ENCODE results near the gene NOTCH1.

The NOTCH1 gene

DNA sequence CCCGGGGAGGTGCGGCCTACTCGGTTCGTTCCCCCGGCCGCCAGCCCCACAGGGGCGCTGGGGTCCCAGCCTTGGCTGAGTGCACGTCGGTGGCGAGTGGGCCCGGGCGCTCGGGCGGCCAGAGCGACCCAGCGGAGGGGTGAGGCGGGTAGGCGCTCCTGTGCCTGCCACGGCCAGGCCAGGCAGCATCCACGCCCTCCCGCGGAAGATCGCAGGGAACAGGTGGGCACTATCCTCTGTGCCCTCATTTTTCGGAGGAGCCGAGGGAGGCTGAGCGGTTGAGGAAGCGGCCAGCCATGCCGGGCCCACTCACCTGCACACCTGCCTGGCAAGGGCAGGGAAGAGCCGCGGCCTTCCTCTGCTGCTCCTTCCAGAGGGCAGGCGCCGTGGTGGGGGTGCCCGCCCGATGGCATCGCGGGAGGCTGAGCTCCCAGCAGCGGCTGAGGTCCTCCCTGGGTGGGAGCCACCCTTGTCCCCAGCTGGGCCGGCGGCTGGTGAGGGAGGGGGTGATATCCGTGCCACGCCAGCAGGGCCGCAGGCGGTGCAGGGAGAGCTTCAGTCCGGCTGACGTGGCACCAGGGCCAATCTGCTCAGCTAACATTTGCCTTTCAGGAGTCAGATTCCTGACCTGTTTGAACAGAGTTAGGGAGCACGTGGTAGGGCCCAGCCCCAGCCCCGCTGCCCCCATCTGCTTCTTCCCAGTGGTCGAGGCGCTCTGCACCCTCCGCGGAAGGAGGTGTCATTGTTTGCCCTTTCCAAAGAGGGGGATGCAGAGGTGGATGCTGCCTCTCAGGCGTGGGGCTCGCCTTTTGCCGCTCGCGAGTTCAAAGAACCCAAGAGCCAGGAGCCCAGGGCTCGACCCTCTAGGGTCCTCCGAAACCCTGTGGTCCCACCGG is 61.4 kb downstream of the NOTCH1 start:
- no peak for DNase-seq

DNA sequence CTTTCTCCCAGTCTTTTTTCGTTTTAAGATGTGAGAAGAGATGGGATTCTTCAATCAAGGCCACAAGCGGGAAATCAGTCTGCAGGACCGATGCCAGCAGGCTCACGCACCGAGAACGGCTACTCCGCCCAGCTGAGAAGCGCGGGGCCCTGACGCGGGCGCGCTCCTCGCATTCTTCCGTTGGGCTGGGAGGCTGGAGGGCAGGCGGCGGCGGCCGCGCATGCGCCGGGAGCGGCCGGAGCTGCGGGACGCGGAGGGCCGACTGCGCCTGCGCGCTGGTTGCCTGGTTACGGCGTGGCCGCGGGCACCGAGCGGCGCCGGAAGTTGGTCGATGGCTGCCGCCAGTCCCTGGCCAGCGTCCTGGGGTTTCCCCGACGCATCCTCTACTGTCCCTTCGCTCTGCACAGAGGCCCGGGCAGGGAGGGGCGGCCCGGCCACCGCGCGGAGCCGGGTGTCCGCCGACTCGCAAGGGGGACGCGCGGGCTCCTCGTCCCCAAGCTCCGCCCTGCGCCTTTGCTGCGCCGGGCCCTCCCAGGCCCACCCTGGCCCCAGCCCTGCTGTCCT is 62.2 kb downstream of the NOTCH1 start:
- DNase-seq, result peak; percentile 93 to 94

DNA sequence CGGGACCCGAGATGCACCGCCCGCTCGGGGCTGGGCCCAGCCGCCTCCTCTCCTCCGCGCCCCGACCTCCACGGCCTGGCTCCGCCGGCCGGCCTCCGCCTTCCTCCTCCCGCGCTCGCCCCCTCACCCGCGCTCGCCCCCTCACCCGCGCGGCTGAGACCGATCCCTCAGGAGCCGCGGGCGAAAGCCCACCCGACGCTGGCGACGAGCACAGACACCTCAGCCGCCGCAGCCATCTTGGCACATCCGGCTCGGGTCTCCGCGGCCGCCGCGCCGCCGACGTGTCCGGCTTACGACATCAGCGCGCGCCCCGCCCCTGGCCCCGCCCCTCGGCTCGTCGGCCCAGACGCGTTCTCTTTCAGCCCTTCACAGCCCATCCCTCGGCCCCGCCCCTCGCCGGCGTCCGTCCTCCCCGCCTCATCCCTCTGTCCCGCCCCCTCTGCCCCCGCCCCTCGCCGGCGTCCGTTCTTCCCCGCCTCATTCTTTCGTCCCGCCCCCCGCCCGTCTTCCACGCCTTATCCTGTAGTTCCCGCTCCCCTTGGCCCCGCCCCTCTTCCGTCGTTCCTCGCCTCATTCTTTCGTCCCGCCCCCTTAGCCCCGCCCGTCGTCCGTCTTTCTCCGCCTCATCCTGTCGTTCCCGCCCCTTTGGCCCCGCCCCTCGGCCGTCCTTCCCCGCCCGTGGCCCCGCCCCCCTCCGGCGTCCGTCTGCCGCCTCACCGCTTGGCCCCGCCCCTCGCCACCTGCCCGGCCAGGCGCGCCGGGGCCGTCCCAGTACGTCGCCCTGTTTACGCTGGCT is 62.9 kb downstream of the NOTCH1 start, which contains the start of gene SEC16A:
Gene SEC16A (minus strand): TSS at position 248 of the 796 bp plus-strand sequence. CDS start 5,425 bp downstream, outside the sequence.
- peak; percentile 100 for DNase-seq

DNA sequence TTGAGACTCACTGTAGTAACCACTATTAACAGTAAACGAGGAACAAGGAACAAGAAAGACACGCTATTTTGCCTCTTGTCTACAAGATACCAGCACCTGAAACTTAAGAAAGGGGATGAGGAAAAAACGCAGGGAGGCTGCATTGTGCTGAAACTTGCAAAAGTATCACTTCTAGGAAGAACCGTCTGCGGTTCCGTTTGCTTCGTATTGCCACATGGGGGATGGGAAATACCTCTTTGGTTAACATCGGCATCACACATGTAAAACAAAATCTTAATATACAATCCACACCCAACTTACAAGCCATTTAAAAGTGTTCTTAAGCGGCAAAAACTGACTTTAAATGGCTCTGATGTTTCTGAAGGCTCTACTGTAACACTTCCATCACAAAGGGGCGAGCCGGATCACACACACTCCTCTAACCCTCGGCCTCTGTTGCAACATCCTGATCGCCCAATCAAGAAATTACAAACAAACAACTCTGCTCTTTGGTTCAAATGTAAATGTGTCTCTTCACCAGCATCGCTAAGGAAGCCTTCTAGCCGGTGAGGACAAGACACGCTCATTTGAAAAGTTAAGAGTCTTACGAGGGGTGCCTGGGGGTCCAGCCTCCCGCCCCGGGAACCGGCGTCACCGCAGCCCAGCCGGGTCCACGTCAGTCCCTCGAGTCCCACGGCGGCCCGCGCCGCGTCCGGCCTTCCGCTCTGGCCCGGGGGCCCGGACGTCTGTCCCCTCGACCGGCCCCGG is 63.6 kb downstream of the NOTCH1 start:
- DNase-seq, result peak; percentile 24 to 39

DNA sequence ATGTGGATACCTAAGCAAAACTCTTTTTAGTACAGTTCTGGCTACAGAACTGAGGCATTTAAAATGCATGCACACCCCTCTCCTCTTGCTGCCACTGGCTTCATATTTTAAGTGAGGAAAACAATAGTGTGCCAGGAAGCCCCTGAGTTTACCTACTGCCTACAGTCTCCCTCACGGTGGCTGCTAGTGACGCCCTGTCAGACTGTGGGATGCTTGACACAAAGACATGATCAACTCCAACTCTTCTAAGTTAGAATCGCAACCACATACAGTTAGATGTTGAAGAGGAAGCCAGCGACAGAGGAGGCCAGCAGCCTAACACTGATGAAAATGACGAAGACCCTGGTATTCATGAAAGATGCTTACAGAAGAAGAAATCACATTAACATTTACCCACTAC is 64.3 kb downstream of the NOTCH1 start:
- DNase-seq, result no peak

DNA sequence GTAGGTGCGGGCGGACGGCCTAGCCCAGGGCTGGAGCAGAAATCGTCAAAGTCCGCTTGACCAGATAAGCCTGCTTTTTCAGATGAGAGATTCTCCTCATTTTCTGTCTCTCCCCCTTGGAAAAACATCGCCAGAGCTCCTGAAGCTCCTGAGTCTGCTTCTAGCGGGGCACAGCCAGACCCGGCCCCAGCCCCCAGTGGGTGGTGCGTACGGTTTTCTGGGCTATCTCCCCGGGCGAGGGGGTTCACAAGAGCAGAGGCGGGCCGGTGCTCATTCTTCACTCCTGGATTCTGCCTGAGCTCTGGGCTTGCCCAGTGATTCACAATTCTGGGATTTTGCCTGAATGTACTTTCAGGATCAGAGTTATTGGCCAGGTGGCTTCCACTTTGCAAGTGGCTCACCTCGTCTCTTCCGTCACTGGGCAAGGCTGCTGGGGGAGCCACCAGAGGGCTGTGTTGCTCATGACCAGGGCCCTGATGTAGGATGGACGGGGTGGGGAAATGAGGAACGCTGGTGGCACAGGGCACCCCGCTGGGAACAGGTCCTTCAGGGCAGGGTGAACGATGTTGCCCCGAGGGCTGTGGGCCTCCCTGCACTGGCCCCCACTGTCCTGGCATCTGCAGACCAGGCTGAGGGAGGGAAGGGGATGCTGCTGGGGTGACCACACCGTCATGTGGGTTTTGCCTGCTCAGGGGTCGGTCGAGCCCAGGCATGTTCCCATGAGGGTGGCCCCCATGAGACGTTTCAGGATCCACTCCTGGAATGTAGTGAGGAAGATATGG is 69.3 kb downstream of the NOTCH1 start:
- no peak for DNase-seq

DNA sequence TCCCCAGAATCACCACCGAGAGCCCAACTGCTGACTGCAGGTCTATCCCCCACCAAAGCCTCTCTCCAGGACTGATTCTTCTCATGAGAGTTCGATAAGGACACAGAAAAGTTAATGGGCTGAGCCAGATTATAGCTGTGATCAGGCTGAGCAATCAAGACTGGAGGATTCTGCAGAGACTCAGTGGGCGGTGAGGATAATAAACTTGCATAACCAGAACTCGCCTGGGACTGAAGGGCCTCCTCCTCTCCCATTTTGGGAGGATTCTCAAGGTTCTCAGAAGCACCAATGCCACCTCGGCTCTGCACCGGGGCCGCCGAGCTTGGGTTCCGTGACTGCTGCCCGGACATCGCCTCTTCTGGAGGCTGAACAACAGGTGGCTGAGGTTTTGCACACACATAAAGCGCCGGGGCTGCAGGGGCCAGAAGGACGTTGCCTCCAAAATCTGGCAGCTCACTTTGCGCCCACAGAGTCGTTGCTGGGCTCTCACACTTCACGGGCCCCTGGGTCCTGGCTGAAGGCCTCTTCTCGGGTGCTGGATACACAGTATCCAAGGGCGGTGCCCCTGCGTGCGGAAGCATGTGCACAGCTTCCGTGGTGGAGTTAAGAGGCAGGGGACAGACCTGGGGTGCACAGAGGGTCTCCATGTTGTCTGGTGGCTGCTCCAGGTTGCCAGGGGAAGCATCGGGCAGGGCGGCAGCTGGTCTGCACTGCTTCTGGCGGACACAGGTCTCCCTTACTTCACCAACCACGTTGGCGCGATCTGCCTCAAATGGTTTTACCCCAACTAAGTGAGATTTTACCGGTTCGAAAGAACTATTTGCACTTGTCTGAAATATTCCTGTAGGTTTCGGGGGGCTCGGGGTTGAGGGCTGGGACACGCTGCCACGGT is 70.6 kb downstream of the NOTCH1 start:
- no peak for DNase-seq

DNA sequence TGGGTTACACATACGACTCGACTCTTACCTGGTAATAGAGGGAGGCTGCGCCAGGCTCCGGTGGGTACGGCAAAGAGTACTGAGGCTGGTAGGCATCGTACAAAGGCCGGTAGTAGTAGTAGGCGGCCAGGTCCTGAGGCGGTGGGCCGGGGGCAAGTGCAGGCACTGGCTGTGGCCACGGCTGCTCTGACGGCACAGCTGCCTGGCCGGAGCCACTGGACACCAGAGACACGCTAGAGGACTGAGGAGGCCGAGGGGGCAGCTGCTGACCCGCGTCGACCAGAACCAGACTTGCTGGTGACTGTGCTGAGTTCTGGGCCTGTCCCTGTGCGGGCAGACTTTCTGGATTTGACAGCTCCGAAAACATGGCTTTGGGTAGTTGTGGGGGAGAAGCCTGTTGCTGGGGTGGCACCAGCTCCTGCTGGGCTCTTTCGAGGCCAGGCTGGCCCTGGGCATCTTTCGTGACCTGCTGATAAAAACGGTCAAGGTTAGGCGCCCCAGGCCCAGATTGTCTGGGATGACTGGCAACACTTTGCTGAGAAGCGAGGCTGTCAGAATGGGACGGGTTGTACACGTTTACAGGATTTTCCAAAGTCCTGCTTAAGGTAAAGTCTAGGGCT is 71.7 kb downstream of the NOTCH1 start:
- no peak for DNase-seq

DNA sequence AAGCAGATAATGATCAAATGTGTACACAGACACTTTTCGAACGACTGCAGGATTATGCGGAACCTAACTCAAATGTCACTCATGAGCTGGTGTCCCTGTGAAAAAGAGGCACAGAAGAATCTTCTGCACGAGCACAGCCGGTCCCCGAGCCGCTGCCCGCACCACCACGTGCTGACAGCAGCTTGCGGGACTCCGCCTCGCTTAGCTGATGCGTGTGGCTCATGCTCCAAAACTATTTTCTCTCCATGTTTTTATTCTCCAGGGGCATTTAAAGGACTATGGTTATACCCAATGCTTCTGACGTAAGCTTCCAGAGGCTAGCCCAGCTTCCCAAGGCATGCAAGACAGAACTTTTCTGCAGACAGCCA is 72.5 kb downstream of the NOTCH1 start:
- DNase-seq, result no peak

DNA sequence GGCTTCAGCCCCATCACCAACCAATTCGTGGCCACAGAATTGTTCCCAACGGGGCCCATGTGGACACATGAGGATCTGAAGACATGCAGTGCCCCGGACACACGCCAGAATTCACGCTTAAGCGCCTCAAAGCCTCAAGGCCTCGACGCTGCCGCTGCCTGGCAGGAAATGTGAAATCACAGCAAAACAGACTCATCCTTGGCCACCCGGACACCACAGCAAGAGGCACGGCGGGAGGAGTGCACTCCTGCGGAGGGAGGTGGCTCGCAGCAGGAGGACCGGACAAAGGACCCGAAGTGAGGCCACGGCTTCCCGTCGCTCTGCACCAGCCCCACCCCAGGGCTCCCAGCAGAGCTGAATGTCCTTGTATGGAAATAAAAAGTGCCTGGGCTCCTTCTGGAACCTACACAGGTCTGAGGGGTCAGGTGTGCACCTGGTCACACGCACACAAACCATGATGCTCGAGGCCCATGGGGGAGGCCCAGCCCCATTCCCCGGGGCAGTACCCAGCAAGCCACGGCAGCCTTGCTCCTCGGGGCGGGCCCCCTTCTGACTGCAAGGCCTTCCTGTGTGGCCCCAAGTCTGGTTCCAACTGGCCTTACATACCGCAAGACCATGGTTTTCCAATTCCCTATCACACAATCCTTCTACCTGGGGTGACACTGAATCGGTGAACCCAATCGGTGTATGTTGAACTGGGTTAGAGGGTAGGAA is 73.1 kb downstream of the NOTCH1 start:
- DNase-seq, result no peak

DNA sequence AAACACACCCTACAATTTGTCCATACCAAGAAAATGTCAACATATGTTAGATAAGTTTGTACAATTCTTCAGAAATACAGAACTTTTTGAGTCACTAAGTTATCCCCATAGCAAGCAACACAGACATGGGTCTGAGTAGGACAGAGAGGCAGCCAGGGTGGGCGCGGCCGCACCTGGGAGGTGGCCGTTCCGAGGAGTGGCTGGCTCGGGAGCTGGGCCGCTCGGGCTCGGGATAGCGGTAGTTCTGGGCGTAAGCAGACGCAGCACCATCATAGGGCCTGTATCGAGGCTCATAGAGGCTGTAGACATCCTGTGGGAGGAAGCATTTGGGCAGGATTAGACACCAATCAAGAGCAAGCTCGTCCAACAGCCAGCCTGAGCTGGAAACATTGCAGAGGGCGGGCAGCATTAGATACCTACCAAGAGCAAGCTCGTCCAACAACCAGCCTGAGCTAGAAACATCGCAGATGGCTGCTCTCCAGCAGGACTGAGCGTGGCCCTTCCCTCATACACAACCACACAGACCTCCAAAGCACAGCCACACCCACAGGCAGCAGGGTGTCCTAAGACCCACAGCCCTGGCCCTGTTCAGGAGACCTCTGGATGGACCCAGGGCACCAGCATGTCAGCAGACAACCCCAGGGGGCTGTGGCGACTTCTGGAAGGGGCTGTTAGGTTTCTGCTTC is 73.9 kb downstream of the NOTCH1 start:
- no peak for DNase-seq

DNA sequence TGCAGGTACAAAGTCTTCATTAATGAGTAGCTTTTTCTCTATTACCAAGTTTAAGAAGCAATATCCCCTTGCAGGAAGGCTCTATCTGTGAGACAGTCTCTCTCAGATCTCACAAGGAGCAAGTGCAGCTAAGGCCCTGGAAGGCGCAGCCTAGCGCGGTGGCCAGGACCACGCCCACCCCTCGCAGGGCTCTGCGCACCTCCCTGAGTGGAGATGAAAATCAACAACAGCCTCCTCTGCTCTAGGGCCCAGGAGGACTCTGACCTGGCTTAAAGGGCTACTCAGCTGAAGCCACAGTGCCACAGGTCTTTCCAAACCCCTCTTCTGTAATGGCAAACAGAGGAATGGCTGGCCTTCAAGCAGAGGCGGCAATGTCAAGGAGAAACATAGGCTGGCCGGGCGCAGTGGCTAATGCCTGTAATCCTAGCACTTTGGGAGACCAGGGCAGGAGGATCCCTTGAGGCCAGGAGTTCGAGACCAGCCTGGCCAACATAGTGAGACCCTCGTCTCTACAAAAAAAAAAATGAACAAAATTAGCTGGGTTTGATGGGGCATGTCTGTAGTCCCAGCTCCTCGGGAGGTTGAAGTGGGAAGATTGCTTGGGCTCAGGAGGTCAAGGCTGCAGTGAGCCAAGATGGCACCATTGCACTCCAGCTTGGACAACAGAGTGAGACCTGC is 74.9 kb downstream of the NOTCH1 start:
- no peak for DNase-seq

DNA sequence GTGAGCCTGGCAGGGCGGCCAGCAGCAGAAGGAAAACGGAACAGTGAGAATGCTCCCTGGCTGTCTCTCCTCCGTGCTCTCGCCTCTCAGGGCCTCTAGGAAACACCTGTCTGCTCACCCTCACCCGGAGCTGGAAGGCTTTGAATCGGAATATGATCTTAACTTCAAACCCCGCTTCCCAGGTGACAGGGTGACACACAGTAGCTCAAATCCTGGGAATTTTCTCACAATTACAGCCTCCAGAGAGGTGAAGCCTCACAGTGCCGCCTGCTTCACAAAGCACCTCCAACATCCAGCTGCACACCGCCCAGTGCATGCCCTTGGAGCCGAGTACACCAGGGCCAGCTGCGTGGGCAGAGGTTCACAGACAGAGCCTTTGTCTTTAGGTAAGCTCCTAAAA is 75.5 kb downstream of the NOTCH1 start:
- no peak for DNase-seq

DNA sequence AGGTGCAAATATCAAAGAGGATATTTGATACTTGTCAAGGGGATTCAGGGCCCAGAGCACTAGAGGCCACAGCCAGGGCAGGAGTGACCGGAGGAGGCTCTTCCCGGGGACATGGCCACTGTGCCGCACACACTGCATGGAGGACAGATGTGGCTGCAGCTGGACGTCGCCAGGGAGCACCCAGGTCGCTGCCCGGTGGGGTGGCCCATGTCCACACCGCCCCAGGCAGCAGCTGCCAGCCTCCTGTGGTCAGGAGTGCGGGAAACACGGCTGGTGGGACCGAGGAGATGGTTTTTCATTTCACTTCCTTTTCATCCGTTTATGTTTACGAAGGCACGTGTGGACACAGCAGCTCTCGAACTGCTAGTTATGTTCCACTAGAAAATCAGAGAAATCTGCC is 78.1 kb downstream of the NOTCH1 start:
- no peak for DNase-seq

DNA sequence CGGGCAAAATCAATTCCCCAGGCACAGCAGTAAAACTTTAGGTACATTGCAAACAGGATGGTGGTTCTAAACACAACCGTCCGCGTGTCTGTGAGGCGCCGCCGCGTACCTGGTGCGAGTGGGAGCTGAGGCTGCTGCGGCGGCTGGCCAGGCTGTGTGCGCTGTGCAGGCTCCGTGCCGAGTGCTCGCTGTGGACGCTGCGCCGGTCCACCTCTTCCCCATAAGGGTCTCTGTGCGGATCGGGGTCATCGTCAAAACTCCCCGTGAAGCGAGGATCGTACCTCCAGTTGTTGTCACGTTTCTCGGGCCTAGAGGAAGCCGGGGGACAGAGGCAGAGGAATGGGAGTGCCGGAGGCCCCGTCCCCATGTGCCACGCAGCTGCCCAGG is 79.7 kb downstream of the NOTCH1 start:
- DNase-seq, result no peak

DNA sequence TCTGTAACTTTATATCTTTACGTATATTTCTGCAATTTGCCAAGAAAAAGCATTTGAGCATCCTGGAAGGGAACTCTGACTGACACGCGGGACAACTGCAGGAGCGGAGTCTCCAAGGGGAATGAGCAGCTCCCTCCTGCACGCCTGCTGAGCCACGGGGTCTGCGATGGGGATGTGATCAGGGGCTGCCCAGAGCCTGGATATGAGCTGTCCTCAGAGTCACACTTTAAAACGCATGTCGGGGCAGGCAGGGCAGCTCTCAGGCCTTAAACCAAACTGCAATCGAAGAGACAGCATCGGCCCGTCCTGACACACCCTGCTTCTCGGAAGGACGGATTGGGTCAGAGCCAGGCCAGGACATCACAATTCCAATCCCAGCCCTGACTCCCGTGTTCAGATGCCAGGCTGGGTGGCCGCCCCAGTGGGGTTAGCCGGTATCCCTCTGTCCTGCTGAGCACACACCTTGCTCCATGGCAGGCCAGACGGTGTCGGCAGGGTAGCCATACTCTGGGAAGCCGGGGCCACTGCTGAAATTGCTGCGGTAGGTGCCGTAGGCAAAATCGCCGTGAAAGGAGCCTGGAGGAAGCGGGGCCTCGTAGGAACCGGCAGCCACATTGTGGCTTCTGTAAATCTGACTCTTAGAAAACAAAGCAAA is 80.2 kb downstream of the NOTCH1 start:
- no peak for DNase-seq

DNA sequence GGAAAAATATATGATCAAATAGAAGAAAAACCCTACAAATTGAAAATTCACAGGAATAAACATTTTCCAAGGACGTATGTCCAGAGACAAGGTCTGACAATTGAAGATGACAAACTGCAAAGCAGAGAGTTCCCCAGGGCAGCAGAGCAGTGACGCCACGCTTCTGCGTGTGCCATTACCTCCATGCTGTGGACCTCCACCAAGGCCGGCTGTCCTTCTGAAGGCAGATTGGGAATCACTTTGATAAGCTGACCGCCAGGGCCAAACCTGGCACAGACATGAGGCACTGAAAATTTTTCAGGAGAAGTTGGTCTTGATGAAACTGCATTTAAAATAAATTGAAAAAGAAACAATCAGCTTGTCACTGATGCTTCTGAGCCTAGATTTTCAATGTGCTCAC is 81.6 kb downstream of the NOTCH1 start:
- no peak for DNase-seq

DNA sequence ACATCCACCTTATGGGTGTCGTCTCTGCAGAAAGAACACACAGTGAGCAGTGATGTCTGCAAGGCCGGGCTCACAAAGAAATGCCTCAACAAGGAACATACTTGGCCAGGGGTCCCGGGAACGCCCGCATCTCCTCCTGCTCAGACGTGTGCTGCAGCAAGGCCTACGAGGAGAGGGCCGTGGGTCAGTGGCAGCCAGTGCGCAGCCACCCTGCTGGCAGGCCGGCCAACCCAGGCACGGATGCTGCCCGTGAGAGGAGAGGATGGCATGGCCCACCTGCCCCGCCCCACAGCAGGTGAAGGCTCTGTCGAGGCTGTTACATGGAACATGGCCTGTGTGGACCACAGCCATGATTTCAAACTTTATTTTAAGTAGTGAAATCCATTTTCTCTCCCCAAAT is 82.3 kb downstream of the NOTCH1 start:
- DNase-seq, result no peak

All from activated CD4-positive, alpha-beta T cell treated with anti-CD3 and anti-CD28 coated beads, Interleukin-2, amount 50 U/mL, for 48 hours (primary cell).